Eye (tissue), 1 donor: ENCODE data around the gene RPL32.

Experiments
- DNase-seq: peaks from one replicate; pipeline ENCODE4 v3.0.0-alpha.2; 2015

The RPL32 gene

GRCh38 chr3:12830785-12831156 lies 10.6 kb downstream of the RPL32 start:
- DNase-seq, result no peak

GRCh38 chr3:12829886-12830784 lies 11.2 kb downstream of the RPL32 start:
- no peak for DNase-seq

DNA sequence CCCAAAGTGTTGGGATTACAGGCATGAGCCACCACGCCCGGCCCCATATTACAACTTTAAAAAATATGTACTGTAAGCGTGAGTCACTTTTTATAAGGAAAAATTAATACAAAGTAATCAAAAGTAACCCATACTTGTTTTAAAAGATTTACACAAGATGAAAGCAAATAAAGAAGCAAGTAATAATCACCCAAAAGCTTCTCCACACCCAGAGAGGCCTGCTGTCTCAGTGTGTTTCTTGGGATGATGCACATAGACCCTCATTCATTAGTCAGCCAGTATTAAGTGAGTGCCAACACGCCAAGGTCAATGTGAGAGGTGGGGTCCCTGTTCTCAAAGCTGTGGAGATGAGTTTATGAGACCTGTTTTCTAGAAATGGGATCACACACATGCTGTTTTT lies 12.0 kb downstream of the RPL32 start:
- DNase-seq, result no peak

- no peak for DNase-seq
These were observed 12.6 kb downstream of the RPL32 start for GRCh38 chr3:12828751-12829150.

DNA sequence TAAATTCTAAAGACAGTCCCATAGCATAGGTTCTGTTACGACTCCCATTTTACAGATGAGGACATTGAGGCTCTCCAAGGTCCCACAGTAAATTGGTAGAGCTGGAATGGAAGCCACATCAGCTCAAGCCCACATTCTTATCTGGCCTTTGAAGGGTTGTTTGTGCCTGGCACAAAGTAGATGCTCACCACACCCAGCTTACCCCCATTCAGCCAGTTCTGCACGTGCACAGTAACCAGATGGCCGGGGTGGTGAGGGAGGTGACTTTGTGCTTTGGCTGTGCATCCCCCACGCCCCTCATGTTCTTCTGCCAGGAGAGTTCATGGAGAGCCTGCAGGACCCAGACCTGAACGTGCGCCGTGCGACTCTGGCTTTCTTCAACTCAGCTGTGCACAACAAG lies 16.2 kb downstream of the RPL32 start:
- DNase-seq, result no peak

GRCh38 chr3:12824299-12824698 lies 17.1 kb downstream of the RPL32 start:
- no peak for DNase-seq

DNA sequence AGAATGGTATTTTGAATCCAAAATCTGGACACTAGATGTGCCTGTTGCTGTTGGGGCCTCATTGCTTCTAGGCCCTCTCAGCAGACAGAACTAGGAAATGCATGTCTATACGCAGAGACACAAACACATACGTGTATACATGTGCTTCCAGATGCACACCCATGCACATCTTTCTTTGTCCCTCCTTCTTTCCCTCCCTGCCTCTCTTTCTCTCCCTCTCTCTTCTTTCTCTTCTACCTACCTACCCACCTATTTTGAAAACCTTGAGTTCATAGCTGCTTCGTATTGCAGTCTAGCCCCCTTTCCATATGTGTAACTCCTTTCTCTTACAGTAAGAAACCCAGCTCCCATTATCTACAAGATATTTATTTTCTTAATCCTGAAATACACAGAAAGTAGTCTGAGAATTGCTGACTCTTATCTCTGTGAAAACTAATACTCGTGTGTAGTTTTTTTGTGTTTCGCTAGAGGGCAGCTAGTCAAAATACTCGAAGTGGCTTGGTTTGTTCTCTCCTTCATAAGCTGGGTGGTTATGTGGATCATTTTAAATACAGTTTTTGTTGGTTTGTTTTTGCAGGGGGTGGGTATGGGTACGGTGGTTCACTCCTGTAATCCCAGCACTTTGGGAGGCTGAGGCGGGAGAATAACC lies 18.5 kb downstream of the RPL32 start:
- no peak for DNase-seq

DNA sequence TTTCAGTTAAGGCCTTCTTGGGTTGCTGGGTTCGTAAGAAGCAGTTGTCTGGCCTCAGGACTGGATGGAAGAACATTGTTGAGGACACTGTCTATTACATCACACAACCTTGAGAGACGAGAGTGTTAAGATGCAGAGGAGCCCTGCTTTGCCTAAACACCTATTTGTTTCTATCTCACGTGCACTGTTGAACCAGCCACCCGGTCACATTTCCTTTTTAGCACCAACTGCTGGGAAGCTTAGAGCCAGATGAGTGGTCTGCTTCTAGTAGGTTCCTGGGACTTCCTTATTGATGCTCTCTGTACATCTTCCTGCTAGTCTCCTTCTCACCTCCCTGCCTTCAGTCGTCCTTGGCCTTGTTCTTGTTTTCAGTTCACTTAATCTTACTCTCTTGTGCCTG lies 22.6 kb downstream of the RPL32 start:
- DNase-seq, result no peak

- DNase-seq, result no peak
These were observed 23.1 kb downstream of the RPL32 start for GRCh38 chr3:12818273-12818672.

- no peak for DNase-seq
These were observed 24.0 kb downstream of the RPL32 start for GRCh38 chr3:12817343-12817710.

GRCh38 chr3:12816521-12817342 lies 24.6 kb downstream of the RPL32 start:
- no peak for DNase-seq

- no peak for DNase-seq
These were observed 25.6 kb downstream of the RPL32 start for GRCh38 chr3:12815719-12816118.

- DNase-seq, result no peak
These were observed 26.3 kb downstream of the RPL32 start for GRCh38 chr3:12815078-12815477.

- no peak for DNase-seq
These were observed 27.4 kb downstream of the RPL32 start for GRCh38 chr3:12813967-12814366.

DNA sequence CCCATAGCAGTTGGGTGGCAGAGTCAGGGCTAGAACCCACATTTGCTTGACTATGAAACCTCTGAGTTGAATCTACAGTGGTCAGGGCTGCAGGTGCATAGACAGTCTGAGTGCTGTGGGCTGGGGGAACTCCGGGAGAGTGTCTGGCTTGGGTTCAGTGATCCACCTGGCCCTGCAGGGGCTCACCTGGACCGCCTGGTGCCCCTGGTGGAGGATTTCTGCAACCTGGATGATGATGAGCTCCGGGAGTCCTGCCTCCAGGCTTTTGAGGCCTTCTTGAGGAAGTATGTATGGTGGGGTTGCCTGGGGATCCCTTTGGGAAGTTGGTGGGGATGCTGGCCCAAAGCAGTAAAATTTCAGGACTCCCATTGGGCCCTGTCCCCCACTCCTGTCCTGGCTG lies 28.6 kb downstream of the RPL32 start:
- no peak for DNase-seq

DNA sequence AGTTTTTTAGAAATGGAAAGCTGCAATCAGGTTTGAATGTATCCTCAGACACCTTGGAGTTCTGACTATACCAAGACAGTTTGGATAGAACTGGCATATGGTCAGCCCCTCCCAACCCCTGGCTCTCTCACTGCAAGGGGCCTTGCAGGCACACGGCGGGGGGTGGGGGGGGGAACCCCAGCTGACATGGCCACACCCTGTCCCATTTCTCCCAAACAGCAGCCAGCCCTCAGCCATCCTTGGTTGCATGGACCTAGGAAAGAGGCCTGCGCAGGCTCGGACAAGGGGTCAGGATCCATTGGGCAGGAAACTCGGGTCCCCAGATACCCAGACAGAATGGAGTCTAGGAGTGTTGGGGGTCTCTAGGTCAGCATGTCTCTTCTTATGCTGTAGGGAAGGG lies 30.4 kb downstream of the RPL32 start:
- DNase-seq, result no peak

DNA sequence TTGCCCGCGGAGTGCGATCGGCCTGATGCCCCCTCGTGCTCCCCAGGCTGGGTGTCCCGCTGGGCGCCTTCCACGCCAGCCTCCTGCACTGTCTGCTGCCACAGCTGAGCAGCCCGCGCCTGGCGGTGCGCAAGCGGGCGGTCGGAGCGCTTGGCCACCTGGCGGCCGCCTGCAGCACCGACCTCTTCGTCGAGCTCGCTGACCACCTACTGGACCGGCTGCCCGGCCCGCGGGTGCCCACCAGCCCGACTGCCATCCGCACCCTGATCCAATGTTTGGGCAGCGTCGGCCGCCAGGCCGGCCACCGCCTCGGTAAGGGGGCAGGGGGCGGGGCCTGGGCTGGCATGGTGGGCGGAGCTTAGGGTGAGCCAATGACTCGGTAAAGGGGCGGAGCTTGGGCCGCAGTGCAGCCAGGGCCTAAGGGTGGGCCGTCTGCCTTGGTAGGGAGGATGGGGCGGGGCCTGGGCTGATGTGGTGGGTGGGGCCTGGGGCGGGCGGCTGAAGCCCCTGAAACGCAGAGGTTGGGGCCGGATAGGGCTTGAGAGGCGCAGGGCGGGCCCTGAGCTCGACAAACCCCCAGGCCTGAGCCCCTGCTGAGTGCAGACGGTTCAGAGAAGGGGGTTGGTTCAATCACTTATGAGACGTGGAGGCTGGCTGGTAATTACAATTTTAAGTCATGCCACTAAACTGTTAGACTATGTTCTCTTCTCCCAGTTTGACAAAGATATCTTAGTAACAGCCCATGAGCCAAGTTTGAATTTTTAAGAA lies 31.2 kb downstream of the RPL32 start:
- peak; percentile 98 for DNase-seq

- no peak for DNase-seq
These were observed 31.9 kb downstream of the RPL32 start for GRCh38 chr3:12809435-12809834.

DNA sequence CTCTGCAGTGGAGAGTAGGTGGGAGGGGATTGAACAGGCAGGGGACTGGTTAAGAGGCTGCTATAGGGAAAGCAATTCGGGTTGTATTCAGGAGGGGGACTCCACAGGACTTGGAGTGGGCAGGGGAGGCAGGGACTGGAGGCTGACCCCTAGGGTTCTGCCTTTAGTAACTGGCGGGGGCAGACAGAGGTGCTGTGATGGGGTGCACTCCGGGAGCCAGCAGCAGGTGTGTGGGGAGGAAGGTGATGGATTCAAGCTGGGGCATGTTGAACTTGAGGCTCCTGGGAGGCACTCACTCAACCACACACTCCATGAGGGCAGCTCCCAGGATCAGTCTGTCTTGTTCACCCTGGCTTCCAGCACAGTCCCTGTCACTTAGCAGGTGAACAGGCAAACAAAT lies 32.4 kb downstream of the RPL32 start:
- no peak for DNase-seq

- no peak for DNase-seq
These were observed 32.8 kb downstream of the RPL32 start for GRCh38 chr3:12808587-12808986.

- DNase-seq, result no peak
These were observed 33.6 kb downstream of the RPL32 start for GRCh38 chr3:12807601-12808359.

DNA sequence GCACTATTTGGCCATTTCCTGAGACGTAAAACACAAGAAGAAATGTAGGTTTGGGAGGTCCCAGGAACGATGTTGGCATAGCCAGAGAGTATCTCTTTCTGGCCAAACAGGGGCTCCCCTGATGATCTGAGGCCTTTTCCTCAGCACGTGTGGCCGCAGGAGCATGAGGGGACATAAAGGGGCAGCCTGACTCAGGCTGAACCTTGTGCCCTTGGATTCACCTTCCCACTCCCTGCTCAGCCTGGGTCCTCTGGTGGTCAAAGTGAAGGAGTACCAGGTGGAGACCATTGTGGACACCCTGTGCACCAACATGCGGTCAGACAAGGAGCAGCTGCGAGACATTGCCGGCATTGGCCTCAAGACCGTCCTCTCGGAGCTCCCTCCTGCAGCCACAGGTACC lies 34.3 kb downstream of the RPL32 start:
- no peak for DNase-seq
